ENCODE measurements around the gene ISCA2. TPM values are rescaled to one million over a fixed set of nuclear protein-coding genes. Genes with fewer than 3 reads are reported as not detected.
A peak's percentile ranks its signal among the peaks of the same experiment; 100 is the strongest.

Gene ISCA2
- total RNA-seq, 1 donor from 2014 or later, result 16.9 TPM

DNA sequence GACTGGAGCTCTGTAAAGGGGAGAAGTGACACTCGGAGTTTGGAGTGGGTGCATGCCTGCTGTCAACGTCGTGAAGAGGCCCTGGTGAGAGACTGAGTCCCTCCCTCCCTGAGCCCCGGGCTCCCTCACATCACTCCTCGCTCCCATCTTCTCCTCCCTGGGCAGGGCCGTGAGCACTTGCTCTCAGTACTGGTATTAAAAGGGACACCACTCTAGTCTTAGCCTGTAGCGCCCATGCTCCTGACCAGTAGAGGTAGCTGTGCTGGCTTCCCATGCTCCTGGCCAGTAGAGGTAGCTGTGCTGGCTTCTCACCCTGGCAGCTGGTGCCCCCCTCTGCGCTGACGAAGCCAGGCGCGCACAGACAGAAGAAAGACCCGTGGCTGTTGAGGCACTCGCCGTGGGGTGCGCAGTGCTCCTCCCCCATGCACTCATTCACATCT lies 14.7 kb downstream of the ISCA2 start:
- no peak overlapping the region for H3K27ac Mint-ChIP-seq (ENCODE audit: unreplicated experiment)
- DNase-seq (ENCODE audit: low spot score), result no peak
- TF ChIP-seq, protein P1, sequence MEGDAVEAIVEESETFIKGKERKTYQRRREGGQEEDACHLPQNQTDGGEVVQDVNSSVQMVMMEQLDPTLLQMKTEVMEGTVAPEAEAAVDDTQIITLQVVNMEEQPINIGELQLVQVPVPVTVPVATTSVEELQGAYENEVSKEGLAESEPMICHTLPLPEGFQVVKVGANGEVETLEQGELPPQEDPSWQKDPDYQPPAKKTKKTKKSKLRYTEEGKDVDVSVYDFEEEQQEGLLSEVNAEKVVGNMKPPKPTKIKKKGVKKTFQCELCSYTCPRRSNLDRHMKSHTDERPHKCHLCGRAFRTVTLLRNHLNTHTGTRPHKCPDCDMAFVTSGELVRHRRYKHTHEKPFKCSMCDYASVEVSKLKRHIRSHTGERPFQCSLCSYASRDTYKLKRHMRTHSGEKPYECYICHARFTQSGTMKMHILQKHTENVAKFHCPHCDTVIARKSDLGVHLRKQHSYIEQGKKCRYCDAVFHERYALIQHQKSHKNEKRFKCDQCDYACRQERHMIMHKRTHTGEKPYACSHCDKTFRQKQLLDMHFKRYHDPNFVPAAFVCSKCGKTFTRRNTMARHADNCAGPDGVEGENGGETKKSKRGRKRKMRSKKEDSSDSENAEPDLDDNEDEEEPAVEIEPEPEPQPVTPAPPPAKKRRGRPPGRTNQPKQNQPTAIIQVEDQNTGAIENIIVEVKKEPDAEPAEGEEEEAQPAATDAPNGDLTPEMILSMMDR (IDR thresholded peaks at IDR 0.05), result peak; percentile 68
- no peaks in the 10 kb centered on the region for H3K27me3 Mint-ChIP-seq (ENCODE audit: low read depth)
- peaks cover 34% of the 10 kb centered on the region for H3K4me1 Mint-ChIP-seq (ENCODE audit: low read depth)
- H3K36me3 Mint-ChIP-seq (ENCODE audit: low read depth), result peaks cover 27% of the 10 kb centered on the region
- no peaks in the 10 kb centered on the region for H3K9me3 Mint-ChIP-seq (ENCODE audit: low read depth)
- no peak overlapping the region for H3K4me3 Mint-ChIP-seq (ENCODE audit: unreplicated experiment)

- peaks cover 30% of the 10 kb centered on the region for H3K36me3 Mint-ChIP-seq (ENCODE audit: low read depth)
- H3K27me3 Mint-ChIP-seq (ENCODE audit: low read depth), result no peaks in the 10 kb centered on the region
- peaks cover 37% of the 10 kb centered on the region for H3K4me1 Mint-ChIP-seq (ENCODE audit: low read depth)
- no peaks in the 10 kb centered on the region for H3K9me3 Mint-ChIP-seq (ENCODE audit: low read depth)
- no peak overlapping the region for H3K27ac Mint-ChIP-seq (ENCODE audit: unreplicated experiment)
- DNase-seq (ENCODE audit: low spot score), result peak; percentile 82
- TF ChIP-seq, protein P1 (IDR thresholded peaks at IDR 0.05), result no peak
- no peak overlapping the region for H3K4me3 Mint-ChIP-seq (ENCODE audit: unreplicated experiment)
Measured at GRCh38 chr14:74508844-74509428, 15.4 kb downstream of the ISCA2 start.

GRCh38 chr14:74509587-74510222 lies 16.1 kb downstream of the ISCA2 start:
- TF ChIP-seq, protein P1 (IDR thresholded peaks at IDR 0.05), result no peak
- Mint-ChIP-seq H3K27ac (ENCODE audit: unreplicated experiment) (peak overlapping the region; percentile 51), H3K27me3 (ENCODE audit: low read depth) (no peaks in the 10 kb centered on the region), H3K4me1 (ENCODE audit: low read depth) (peaks cover 45% of the 10 kb centered on the region), H3K36me3 (ENCODE audit: low read depth) (peaks cover 27% of the 10 kb centered on the region), H3K4me3 (ENCODE audit: unreplicated experiment) (no peak overlapping the region), H3K9me3 (ENCODE audit: low read depth) (no peaks in the 10 kb centered on the region)
- no peak for DNase-seq (ENCODE audit: low spot score)

- Mint-ChIP-seq H3K27ac (ENCODE audit: unreplicated experiment) (peak overlapping the region; percentile 87), H3K36me3 (ENCODE audit: low read depth) (peaks cover 27% of the 10 kb centered on the region)
- TF ChIP-seq, protein P1 (IDR thresholded peaks at IDR 0.05), result no peak
Measured at GRCh38 chr14:74510223-74510931, 16.8 kb downstream of the ISCA2 start.

DNA sequence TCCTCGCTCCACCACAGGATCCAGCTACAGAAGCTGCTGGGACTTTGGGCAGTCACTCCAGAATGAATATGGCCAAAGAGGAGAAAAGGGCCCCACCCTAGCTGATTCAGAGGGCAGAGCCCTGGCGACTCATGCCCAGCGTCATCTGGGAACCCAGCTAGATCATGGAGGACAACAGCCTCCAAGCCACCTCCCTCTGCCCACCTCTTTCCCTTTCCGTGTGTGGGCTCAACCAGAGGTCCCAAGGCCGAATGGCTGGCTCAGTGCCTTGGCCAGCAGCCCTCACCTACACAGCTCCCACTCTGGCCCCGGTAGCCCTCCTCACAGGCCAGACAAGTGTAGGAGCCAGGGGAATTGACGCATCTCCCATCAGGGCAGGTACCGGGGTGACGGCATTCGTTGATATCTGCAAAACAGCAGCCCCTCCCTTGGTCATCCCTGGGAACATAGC lies 17.4 kb downstream of the ISCA2 start:
- no peaks in the 10 kb centered on the region for H3K27me3 Mint-ChIP-seq (ENCODE audit: low read depth)
- H3K36me3 Mint-ChIP-seq (ENCODE audit: low read depth), result peaks cover 28% of the 10 kb centered on the region
- no peak overlapping the region for H3K4me3 Mint-ChIP-seq (ENCODE audit: unreplicated experiment)
- H3K9me3 Mint-ChIP-seq (ENCODE audit: low read depth), result no peaks in the 10 kb centered on the region
- H3K27ac Mint-ChIP-seq (ENCODE audit: unreplicated experiment), result peak overlapping the region; percentile 87
- TF ChIP-seq, protein P1 (IDR thresholded peaks at IDR 0.05), result no peak
- peaks cover 57% of the 10 kb centered on the region for H3K4me1 Mint-ChIP-seq (ENCODE audit: low read depth)
- DNase-seq (ENCODE audit: low spot score), result no peak

More at GRCh38 chr14:74510223-74510931, 16.8 kb downstream of the ISCA2 start:
- Mint-ChIP-seq H3K9me3 (ENCODE audit: low read depth) (no peaks in the 10 kb centered on the region), H3K27me3 (ENCODE audit: low read depth) (no peaks in the 10 kb centered on the region), H3K4me1 (ENCODE audit: low read depth) (peaks cover 51% of the 10 kb centered on the region), H3K4me3 (ENCODE audit: unreplicated experiment) (no peak overlapping the region)
- DNase-seq (ENCODE audit: low spot score), result no peak
